Ishikawa (cell line): ENCODE results near the gene PIGR.

Source experiments
- FOXM1 ChIP-seq: IDR thresholded peaks from 2 replicates; pipeline ENCODE4 v1.6.1; 2012; ENCODE audit warnings: low read depth, borderline replicate concordance
- RAD21 ChIP-seq: IDR thresholded peaks from 2 replicates; pipeline ENCODE4 v1.6.1; 2012; ENCODE audit warnings: low read depth
- TEAD4 ChIP-seq: IDR thresholded peaks from 2 replicates; pipeline ENCODE4 v1.6.1; 2012
- TF ChIP-seq, protein P1 (sequence below): IDR thresholded peaks from 2 replicates; pipeline ENCODE4 v1.6.1; 2012; ENCODE audit warnings: low read depth, mild to moderate bottlenecking

- no peak for TF ChIP-seq RAD21
- no peak for TF ChIP-seq FOXM1
- no peak for TF ChIP-seq TEAD4
- TF ChIP-seq, protein P1, sequence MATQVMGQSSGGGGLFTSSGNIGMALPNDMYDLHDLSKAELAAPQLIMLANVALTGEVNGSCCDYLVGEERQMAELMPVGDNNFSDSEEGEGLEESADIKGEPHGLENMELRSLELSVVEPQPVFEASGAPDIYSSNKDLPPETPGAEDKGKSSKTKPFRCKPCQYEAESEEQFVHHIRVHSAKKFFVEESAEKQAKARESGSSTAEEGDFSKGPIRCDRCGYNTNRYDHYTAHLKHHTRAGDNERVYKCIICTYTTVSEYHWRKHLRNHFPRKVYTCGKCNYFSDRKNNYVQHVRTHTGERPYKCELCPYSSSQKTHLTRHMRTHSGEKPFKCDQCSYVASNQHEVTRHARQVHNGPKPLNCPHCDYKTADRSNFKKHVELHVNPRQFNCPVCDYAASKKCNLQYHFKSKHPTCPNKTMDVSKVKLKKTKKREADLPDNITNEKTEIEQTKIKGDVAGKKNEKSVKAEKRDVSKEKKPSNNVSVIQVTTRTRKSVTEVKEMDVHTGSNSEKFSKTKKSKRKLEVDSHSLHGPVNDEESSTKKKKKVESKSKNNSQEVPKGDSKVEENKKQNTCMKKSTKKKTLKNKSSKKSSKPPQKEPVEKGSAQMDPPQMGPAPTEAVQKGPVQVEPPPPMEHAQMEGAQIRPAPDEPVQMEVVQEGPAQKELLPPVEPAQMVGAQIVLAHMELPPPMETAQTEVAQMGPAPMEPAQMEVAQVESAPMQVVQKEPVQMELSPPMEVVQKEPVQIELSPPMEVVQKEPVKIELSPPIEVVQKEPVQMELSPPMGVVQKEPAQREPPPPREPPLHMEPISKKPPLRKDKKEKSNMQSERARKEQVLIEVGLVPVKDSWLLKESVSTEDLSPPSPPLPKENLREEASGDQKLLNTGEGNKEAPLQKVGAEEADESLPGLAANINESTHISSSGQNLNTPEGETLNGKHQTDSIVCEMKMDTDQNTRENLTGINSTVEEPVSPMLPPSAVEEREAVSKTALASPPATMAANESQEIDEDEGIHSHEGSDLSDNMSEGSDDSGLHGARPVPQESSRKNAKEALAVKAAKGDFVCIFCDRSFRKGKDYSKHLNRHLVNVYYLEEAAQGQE, result no peak
These were observed 63.1 kb downstream of the PIGR start for GRCh38 chr1:206883160-206883559.
